Nephron progenitor cell (in vitro differentiated cells): ENCODE measurements around the gene XYLB.

Experiments used
- DNase-seq: peaks from one replicate; pipeline ENCODE4 v3.0.0; 2021
- H3K27ac Mint-ChIP-seq: 2 replicates; pipeline ENCODE4 v1.8.0; 2021; ENCODE audit warnings: mild to moderate bottlenecking, moderate library complexity, mixed read lengths
- H3K27me3 Mint-ChIP-seq: 2 replicates; pipeline ENCODE4 v1.8.0; 2021; ENCODE audit warnings: mild to moderate bottlenecking, low read depth, mixed read lengths; ENCODE audit not compliant: poor library complexity
- H3K36me3 Mint-ChIP-seq: 2 replicates; pipeline ENCODE4 v1.8.0; 2021; ENCODE audit warnings: low read depth, mixed read lengths
- H3K4me1 Mint-ChIP-seq: 2 replicates; pipeline ENCODE4 v1.8.0; 2021; ENCODE audit warnings: mixed read lengths
- H3K4me3 Mint-ChIP-seq: 2 replicates; pipeline ENCODE4 v1.8.0; 2021; ENCODE audit warnings: mild to moderate bottlenecking, moderate library complexity, mixed read lengths
- H3K9me3 Mint-ChIP-seq: 2 replicates; pipeline ENCODE4 v1.8.0; 2021; ENCODE audit warnings: mild to moderate bottlenecking, moderate library complexity, mixed read lengths
- TF ChIP-seq, protein P1 (sequence below): fragments of 200-600 bp; sonication (generic); IDR thresholded peaks from 2 replicates; pipeline ENCODE4 v1.5.0; 2021; ENCODE audit warnings: antibody characterized with exemption

Gene XYLB

DNA sequence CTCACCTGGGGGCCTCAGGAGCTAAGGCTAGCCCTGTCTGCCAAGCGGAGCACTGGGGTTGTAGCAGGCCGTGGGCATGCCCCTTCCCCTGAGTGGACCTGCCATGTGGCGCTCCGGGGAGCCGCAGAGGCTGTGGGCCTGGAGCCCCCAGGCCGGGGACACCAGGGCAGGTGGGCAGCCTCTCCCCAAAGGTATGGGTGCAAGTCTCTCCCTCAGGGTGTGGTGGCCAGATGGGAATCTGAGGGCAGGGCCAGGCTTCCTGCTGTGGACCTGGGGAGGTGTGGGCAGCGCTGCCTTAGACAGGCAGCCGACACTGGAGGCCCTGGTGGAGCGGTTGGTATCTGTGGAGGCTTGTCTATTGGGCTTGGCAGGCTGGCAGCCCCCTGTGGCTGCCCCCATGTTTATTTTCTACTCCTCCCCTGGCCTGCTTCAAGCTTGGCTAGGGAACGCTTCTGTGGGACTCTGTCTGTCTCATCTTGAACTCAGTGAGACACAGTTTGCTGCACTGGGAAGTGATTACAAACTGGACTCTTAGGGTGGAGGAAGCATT is 113.0 kb downstream of the XYLB start:
- TF ChIP-seq, protein P1, sequence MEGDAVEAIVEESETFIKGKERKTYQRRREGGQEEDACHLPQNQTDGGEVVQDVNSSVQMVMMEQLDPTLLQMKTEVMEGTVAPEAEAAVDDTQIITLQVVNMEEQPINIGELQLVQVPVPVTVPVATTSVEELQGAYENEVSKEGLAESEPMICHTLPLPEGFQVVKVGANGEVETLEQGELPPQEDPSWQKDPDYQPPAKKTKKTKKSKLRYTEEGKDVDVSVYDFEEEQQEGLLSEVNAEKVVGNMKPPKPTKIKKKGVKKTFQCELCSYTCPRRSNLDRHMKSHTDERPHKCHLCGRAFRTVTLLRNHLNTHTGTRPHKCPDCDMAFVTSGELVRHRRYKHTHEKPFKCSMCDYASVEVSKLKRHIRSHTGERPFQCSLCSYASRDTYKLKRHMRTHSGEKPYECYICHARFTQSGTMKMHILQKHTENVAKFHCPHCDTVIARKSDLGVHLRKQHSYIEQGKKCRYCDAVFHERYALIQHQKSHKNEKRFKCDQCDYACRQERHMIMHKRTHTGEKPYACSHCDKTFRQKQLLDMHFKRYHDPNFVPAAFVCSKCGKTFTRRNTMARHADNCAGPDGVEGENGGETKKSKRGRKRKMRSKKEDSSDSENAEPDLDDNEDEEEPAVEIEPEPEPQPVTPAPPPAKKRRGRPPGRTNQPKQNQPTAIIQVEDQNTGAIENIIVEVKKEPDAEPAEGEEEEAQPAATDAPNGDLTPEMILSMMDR, result no peak

DNA sequence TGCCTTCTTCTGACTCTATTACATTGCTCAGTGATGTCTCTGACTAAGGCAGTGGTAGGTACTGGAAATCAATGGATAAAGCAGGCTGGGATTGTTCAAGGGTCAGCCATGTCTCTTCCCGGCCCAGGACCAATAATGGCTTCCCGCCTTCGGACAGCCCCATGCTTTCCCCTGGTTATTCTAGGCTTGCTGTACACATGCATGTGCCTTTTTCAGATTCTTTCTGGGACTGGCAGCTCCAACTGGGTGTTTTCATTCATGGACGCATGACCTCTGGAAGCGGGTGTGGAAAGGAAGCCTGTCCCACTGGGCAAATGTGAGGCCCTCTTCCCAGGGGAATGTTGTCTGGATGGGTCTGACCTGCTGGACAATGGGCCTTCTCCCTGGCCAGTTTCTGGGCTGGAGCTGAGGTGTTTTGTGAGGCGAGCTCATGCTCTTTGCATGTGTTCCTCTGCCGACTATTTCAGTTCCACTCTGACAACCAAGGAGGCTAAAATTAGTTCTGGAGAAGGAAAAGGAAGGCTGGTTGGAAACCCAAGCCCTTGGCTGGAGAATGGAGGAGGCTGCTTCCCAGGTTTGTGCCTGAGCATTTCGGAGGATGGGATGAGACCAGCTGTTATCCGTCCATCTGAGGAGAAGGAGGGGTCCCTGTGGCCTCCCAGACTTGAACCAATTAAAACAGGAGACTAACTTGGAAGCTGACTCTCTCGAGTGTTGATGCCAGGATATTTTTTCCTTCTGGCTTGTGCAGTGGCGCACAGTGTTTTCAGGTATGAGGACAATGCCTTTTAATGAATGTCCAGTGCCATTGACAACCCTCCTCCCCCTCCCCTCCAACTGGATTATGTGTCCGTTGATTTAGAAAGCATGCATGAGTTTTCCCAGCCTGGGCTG is 114.0 kb downstream of the XYLB start:
- Mint-ChIP-seq H3K27me3 (no peaks in the 10 kb centered on the region), H3K9me3 (peaks cover 42% of the 10 kb centered on the region), H3K4me1 (peaks cover 48% of the 10 kb centered on the region), H3K27ac (peak overlapping the region; percentile 95), H3K36me3 (peaks cover 61% of the 10 kb centered on the region), H3K4me3 (peak overlapping the region; percentile 60)
- TF ChIP-seq, protein P1, result no peak
- DNase-seq, result no peak

More for the DNA sequence above, 113.0 kb downstream of the XYLB start:
- peaks cover 33% of the 10 kb centered on the region for H3K9me3 Mint-ChIP-seq
- H3K4me1 Mint-ChIP-seq, result peaks cover 51% of the 10 kb centered on the region
- peaks cover 54% of the 10 kb centered on the region for H3K36me3 Mint-ChIP-seq
- no peak for DNase-seq
- H3K27me3 Mint-ChIP-seq, result no peaks in the 10 kb centered on the region
- H3K4me3 Mint-ChIP-seq, result no peak overlapping the region
- peak overlapping the region; percentile 72 for H3K27ac Mint-ChIP-seq
